GM18870 (cell line): Measurements from ENCODE around the gene RRBP1.

Source experiments
- ATAC-seq: cut with Tn5 transposase; IDR thresholded peaks from one replicate; pipeline ENCODE4 v1.9.1; 2021; ENCODE audit warnings: moderate library complexity; ENCODE audit not compliant: unreplicated experiment

RRBP1 gene

GRCh38 chr20:17624551-17625245 lies 57.3 kb downstream of the RRBP1 start:
- ATAC-seq: no peak

GRCh38 chr20:17624070-17624469 lies 58.0 kb downstream of the RRBP1 start:
- no peak for ATAC-seq

GRCh38 chr20:17622851-17623508 lies 59.1 kb downstream of the RRBP1 start:
- no peak for ATAC-seq

GRCh38 chr20:17622086-17622850 lies 59.8 kb downstream of the RRBP1 start:
- no peak for ATAC-seq

GRCh38 chr20:17621229-17621968 lies 60.6 kb downstream of the RRBP1 start:
- no peak for ATAC-seq

GRCh38 chr20:17620371-17621228 lies 61.4 kb downstream of the RRBP1 start:
- ATAC-seq: no peak

GRCh38 chr20:17619351-17620093 lies 62.5 kb downstream of the RRBP1 start:
- no peak for ATAC-seq

GRCh38 chr20:17618673-17619013 lies 63.4 kb downstream of the RRBP1 start:
- no peak for ATAC-seq

- ATAC-seq: no peak
These were observed 64.0 kb downstream of the RRBP1 start for GRCh38 chr20:17617868-17618672.

GRCh38 chr20:17617212-17617867 lies 64.7 kb downstream of the RRBP1 start:
- ATAC-seq: no peak

- ATAC-seq: no peak
These were observed 65.4 kb downstream of the RRBP1 start for GRCh38 chr20:17616480-17617211.

- no peak for ATAC-seq
These were observed 66.2 kb downstream of the RRBP1 start for GRCh38 chr20:17615645-17616479.

- no peak for ATAC-seq
These were observed 67.0 kb downstream of the RRBP1 start for GRCh38 chr20:17614812-17615644.

GRCh38 chr20:17614176-17614811 lies 67.7 kb downstream of the RRBP1 start:
- ATAC-seq: no peak
